Measurements from ENCODE around the gene PLEKHA5.

DNA sequence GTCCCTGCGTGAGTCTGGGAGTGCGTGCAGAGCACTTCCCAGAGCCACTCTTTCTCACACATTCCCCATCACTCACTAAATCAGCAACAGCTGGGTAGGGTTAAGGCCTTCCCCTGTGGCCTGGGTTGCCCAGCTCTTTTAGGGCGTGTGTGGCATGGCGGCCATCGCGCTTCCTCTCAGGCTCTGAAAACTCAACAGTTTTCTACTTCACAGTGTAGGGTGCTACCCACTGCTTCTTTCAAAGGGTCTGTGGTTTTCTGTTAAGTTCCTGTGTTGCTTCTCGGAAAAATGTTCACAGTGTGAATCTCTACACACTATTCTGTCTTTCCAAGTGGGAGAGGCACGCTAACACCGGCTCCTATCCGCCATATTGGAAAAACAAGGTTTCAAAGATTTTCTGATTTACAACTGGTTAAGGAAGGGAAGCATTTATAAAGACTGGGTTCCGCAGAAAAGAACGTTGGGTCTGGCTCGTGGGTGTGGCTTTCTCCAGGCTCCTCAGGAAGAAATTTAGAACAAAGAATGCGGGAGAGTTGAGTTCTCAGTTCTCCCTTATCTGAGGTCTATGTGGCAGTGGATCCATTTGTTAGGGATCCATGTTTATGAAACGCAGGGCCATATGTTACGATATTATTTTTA is 274.8 kb downstream of the PLEKHA5 start:
- TF ChIP-seq, protein P1, sequence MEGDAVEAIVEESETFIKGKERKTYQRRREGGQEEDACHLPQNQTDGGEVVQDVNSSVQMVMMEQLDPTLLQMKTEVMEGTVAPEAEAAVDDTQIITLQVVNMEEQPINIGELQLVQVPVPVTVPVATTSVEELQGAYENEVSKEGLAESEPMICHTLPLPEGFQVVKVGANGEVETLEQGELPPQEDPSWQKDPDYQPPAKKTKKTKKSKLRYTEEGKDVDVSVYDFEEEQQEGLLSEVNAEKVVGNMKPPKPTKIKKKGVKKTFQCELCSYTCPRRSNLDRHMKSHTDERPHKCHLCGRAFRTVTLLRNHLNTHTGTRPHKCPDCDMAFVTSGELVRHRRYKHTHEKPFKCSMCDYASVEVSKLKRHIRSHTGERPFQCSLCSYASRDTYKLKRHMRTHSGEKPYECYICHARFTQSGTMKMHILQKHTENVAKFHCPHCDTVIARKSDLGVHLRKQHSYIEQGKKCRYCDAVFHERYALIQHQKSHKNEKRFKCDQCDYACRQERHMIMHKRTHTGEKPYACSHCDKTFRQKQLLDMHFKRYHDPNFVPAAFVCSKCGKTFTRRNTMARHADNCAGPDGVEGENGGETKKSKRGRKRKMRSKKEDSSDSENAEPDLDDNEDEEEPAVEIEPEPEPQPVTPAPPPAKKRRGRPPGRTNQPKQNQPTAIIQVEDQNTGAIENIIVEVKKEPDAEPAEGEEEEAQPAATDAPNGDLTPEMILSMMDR (optimal IDR thresholded peaks at IDR 0.05 in 1 of 3, IDR thresholded peaks at IDR 0.05 in 1 of 3, conservative IDR thresholded peaks at IDR 0.05 in 1 of 3; ENCODE audit: extremely low read depth in 1 of 3, insufficient read depth in 2 of 3, low read length in 3 of 3), result no peak
- TF ChIP-seq EZH2 (IDR thresholded peaks at IDR 0.05; ENCODE audit: low read length), result no peak

Measured in keratinocyte (primary cell).